NB4 (cell line): ENCODE data around the gene RCN2.
A peak's percentile ranks its signal among the peaks of the same experiment; 100 is the strongest.

Experiments
- CTCF ChIP-seq: IDR thresholded peaks from one replicate; pipeline ENCODE4 v1.5.1; 2012; ENCODE audit warnings: low read depth, low read length
- POLR2A ChIP-seq: IDR thresholded peaks from 2 replicates; pipeline ENCODE4 v1.6.1; 2011; ENCODE audit warnings: mild to moderate bottlenecking; ENCODE audit not compliant: insufficient read length; ENCODE audit errors: extremely low read depth

- TF ChIP-seq CTCF (peak; percentile 60), POLR2A (no peak)
Measured at GRCh38 chr15:76903251-76903681, 28.3 kb upstream of the RCN2 start.
